K562 (cell line): ENCODE data around the gene CLIP1.

Experiments
- POLR2A ChIP-seq: fragments of 450-650 bp; conservative IDR thresholded peaks from 2 replicates; pipeline ENCODE4 v1.6.1; 2016
- SMAD1 ChIP-seq: fragments of 150-350 bp; IDR thresholded peaks from 2 replicates; pipeline ENCODE4 v1.6.1; 2014; ENCODE audit warnings: low read length, low read depth; ENCODE audit not compliant: partially characterized antibody
- ZNF644 ChIP-seq: fragments of 200-800 bp; sonication (Bioruptor generic); IDR thresholded peaks from 2 replicates; pipeline ENCODE4 v1.6.1; 2016; ENCODE audit warnings: low read depth, missing genetic modification characterization, missing compliant biosample characterization
- TF ChIP-seq, protein P1 (sequence below): fragments of 450-650 bp; IDR thresholded peaks from 2 replicates; pipeline ENCODE4 v1.6.1; 2017; ENCODE audit warnings: mild to moderate bottlenecking, moderate library complexity
- TF ChIP-seq, protein P2 (sequence below): fragments of 450-650 bp; IDR thresholded peaks from 2 replicates; pipeline ENCODE4 v1.6.1; 2016; ENCODE audit warnings: missing biosample characterization, missing genetic modification characterization
- TF ChIP-seq, protein P3 (sequence below), 3 experiments: IDR thresholded peaks in 2 of 3; conservative IDR thresholded peaks in 1 of 3; 2 replicates each; pipeline ENCODE4 v1.5.1; 2011 to 2012; ENCODE audit warnings: low read length in 3 of 3, mild to moderate bottlenecking in 3 of 3, control low read depth in 2 of 3, improper control_type of control experiment in 1 of 3, inconsistent platforms in 1 of 3, low read depth in 1 of 3, mixed read lengths in 1 of 3, moderate library complexity in 1 of 3; ENCODE audit not compliant: insufficient read depth in 2 of 3

DNA sequence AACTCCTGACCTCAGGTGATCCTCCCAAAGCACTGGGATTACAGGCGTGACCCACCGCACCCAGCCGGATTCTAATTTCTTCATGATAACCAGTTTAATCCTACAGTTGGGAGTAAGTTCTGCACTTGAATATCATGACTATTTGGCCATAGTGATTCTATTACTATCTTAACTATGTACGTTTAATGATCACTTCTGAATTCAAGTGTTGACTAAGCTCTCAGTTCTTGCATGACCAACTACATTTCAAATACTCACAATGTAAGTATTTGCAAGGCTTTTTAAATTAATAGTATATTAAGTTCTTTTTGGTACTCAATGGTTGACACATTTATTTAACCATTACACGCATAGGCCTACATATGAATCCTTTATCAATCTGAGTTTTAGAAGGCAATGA, 138.8 kb downstream of the CLIP1 start:
- no peak for TF ChIP-seq POLR2A
- TF ChIP-seq SMAD1 = no peak
- TF ChIP-seq, protein P1, sequence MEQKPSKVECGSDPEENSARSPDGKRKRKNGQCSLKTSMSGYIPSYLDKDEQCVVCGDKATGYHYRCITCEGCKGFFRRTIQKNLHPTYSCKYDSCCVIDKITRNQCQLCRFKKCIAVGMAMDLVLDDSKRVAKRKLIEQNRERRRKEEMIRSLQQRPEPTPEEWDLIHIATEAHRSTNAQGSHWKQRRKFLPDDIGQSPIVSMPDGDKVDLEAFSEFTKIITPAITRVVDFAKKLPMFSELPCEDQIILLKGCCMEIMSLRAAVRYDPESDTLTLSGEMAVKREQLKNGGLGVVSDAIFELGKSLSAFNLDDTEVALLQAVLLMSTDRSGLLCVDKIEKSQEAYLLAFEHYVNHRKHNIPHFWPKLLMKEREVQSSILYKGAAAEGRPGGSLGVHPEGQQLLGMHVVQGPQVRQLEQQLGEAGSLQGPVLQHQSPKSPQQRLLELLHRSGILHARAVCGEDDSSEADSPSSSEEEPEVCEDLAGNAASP = no peak
- no peak for TF ChIP-seq ZNF644
- TF ChIP-seq, protein P2, sequence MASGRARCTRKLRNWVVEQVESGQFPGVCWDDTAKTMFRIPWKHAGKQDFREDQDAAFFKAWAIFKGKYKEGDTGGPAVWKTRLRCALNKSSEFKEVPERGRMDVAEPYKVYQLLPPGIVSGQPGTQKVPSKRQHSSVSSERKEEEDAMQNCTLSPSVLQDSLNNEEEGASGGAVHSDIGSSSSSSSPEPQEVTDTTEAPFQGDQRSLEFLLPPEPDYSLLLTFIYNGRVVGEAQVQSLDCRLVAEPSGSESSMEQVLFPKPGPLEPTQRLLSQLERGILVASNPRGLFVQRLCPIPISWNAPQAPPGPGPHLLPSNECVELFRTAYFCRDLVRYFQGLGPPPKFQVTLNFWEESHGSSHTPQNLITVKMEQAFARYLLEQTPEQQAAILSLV (tag) = no peak
- TF ChIP-seq, protein P3, sequence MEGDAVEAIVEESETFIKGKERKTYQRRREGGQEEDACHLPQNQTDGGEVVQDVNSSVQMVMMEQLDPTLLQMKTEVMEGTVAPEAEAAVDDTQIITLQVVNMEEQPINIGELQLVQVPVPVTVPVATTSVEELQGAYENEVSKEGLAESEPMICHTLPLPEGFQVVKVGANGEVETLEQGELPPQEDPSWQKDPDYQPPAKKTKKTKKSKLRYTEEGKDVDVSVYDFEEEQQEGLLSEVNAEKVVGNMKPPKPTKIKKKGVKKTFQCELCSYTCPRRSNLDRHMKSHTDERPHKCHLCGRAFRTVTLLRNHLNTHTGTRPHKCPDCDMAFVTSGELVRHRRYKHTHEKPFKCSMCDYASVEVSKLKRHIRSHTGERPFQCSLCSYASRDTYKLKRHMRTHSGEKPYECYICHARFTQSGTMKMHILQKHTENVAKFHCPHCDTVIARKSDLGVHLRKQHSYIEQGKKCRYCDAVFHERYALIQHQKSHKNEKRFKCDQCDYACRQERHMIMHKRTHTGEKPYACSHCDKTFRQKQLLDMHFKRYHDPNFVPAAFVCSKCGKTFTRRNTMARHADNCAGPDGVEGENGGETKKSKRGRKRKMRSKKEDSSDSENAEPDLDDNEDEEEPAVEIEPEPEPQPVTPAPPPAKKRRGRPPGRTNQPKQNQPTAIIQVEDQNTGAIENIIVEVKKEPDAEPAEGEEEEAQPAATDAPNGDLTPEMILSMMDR (IDR thresholded peaks at IDR 0.05 in 2 of 3, conservative IDR thresholded peaks at IDR 0.05 in 1 of 3; ENCODE audit: insufficient read depth in 2 of 3, low read depth in 1 of 3, low read length in 3 of 3) = no peak
